PC-9 (cell line): Measurements from ENCODE around the gene SCN10A.

Source experiments
- EZH2 ChIP-seq: fragments of 200-600 bp; sonication (generic); IDR thresholded peaks from 2 replicates; pipeline ENCODE4 v1.8.0; 2017; ENCODE audit warnings: antibody characterized with exemption, low read depth
- TF ChIP-seq, protein P1 (sequence below): fragments of 200-600 bp; sonication (generic); conservative IDR thresholded peaks from 2 replicates; pipeline ENCODE4 v1.6.1; 2017; ENCODE audit warnings: mixed run types, antibody characterized with exemption, mild to moderate bottlenecking, moderate library complexity

- TF ChIP-seq, protein P1, sequence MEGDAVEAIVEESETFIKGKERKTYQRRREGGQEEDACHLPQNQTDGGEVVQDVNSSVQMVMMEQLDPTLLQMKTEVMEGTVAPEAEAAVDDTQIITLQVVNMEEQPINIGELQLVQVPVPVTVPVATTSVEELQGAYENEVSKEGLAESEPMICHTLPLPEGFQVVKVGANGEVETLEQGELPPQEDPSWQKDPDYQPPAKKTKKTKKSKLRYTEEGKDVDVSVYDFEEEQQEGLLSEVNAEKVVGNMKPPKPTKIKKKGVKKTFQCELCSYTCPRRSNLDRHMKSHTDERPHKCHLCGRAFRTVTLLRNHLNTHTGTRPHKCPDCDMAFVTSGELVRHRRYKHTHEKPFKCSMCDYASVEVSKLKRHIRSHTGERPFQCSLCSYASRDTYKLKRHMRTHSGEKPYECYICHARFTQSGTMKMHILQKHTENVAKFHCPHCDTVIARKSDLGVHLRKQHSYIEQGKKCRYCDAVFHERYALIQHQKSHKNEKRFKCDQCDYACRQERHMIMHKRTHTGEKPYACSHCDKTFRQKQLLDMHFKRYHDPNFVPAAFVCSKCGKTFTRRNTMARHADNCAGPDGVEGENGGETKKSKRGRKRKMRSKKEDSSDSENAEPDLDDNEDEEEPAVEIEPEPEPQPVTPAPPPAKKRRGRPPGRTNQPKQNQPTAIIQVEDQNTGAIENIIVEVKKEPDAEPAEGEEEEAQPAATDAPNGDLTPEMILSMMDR: no peak
- TF ChIP-seq EZH2: no peak
Measured at GRCh38 chr3:38739396-38739689, 76.7 kb downstream of the SCN10A start.
